Esophagus squamous epithelium (tissue), 5 donors: ENCODE data around the gene BZW1. TPM values are rescaled to one million over a fixed set of nuclear protein-coding genes. Genes with fewer than 3 reads are reported as not detected.

Experiments used
- DNase-seq: peaks from one replicate; lab custom pipeline; 2025; lab: John Stamatoyannopoulos, UW
- H3K27ac ChIP-seq, 4 donors: fragments of 200-600 bp; sonication (generic); one replicate each; pipeline ENCODE4 v1.5.1; 2016 to 2019; ENCODE audit warnings: mild to moderate bottlenecking in 1 of 4
- H3K27me3 ChIP-seq, 4 donors: fragments of 200-600 bp; sonication (generic); 1 replicate in 3 of 4; 2 replicates in 1 of 4; pipeline versions ENCODE4 v1.5.1 to v1.6.0; 2017 to 2021; ENCODE audit warnings: antibody characterized with exemption in 1 of 4
- H3K36me3 ChIP-seq, 3 donors: fragments of 200-600 bp; sonication (generic); one replicate each; pipeline ENCODE4 v1.5.1; 2016 to 2019
- H3K4me1 ChIP-seq, 3 donors: fragments of 200-600 bp; sonication (generic); one replicate each; pipeline ENCODE4 v1.5.1; 2017 to 2019
- H3K4me3 ChIP-seq, 4 donors: fragments of 200-600 bp; sonication (generic); 1 replicate in 3 of 4; 2 replicates in 1 of 4; pipeline ENCODE4 v1.5.1; 2016 to 2019; ENCODE audit warnings: mild to moderate bottlenecking in 2 of 4, moderate library complexity in 1 of 4
- H3K9me3 ChIP-seq, 3 donors: fragments of 200-600 bp; sonication (generic); one replicate each; pipeline ENCODE4 v1.5.1; 2016 to 2019
- POLR2A ChIP-seq, 4 donors: fragments of 450-650 bp; IDR thresholded peaks; one replicate each; pipeline ENCODE4 v1.6.1; 2017; ENCODE audit warnings: antibody characterized with exemption in 4 of 4, mild to moderate bottlenecking in 4 of 4, moderate library complexity in 3 of 4
- WGBS, 2 donors: methylation state at CpG; one replicate each; pipeline ENCODE4 v1.1.5; 2018; 5-methylcytosine and 5-hydroxymethylcytosine counted together
- intact Hi-C: fragments of 100-400 bp; cut with DNase I; formaldehyde crosslinking; loops from one replicate; pipeline ENCODE4 v1.15.0; 2022
- total RNA-seq, 4 donors: library from RNA; depleted of rRNA; stranded (reverse); fragments of >200 nt; gene quantifications; one replicate each; pipeline ENCODE4 v1.1.0, GENCODE V29; 2016
- TF ChIP-seq, protein P1 (sequence below), 6 experiments: fragments of 450-650 bp in 4 of 6; fragments of 200-600 bp in 2 of 6; sonication (generic) in 2 of 6; IDR thresholded peaks; one replicate each; pipeline ENCODE4 v1.5.1; 2016 to 2019; ENCODE audit warnings: antibody characterized with exemption in 6 of 6, mild to moderate bottlenecking in 4 of 6, moderate library complexity in 4 of 6
- donor health status: DM: yes; HTN: yes; CAD: no.

The BZW1 gene
- total RNA-seq, 4 donors from 2014 or later = 129 to 303 (median 251) TPM

DNA sequence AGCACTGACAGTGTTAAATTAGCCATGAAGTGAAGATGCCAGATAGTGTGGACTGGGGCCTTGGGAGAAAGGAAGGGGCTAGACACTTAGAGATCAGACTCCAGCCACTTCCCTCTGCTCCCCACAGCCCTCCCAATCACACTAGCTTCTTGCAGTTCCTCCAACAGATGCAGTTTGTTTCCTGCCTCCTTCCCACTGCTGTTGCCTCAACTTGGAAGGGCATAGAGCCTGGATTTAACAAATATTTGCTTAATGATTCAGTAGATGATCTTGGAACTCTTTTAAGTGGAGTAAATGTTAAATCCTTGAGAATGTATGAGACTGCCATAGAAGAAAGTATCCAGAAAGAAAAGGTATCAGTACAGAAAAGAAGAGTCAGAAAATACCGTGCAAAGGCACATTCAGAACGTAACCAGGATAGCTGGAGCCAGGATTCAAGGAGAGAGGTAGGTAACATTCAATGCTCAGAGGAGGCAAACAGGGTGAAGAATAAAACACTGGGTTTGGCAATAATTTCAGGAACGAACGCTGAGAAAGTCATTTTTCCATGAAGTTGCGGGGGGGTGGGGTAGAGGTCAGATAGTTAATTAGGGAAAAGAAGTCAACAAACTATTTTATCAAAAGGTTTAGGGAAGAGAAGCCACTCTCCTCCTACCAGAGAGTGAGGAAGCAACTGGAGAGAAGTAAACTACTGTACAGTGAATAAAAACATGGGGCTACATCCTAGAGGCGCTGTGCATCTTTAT lies 1.3 kb upstream of the BZW1 start:
- no peaks in the 10 kb centered on the region for H3K9me3 ChIP-seq
- TF ChIP-seq, protein P1, sequence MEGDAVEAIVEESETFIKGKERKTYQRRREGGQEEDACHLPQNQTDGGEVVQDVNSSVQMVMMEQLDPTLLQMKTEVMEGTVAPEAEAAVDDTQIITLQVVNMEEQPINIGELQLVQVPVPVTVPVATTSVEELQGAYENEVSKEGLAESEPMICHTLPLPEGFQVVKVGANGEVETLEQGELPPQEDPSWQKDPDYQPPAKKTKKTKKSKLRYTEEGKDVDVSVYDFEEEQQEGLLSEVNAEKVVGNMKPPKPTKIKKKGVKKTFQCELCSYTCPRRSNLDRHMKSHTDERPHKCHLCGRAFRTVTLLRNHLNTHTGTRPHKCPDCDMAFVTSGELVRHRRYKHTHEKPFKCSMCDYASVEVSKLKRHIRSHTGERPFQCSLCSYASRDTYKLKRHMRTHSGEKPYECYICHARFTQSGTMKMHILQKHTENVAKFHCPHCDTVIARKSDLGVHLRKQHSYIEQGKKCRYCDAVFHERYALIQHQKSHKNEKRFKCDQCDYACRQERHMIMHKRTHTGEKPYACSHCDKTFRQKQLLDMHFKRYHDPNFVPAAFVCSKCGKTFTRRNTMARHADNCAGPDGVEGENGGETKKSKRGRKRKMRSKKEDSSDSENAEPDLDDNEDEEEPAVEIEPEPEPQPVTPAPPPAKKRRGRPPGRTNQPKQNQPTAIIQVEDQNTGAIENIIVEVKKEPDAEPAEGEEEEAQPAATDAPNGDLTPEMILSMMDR (IDR thresholded peaks at IDR 0.05) = no peak
- TF ChIP-seq POLR2A (IDR thresholded peaks at IDR 0.05) = peak in 1 of 4 donors; percentile 7
- peaks cover 18 to 47% (median 35%) of the 10 kb centered on the region in 3 donors for H3K4me1 ChIP-seq
- 17 to 21% methylated on average over 6 of the region's 6 CpGs for WGBS, 2 donors
- no peak for DNase-seq
- H3K27me3 ChIP-seq = no peaks in the 10 kb centered on the region
- peak overlapping the region; percentile 68 to 99 (median 90) for H3K4me3 ChIP-seq
- peak overlapping the region; percentile 95 to 100 (median 99) for H3K27ac ChIP-seq
- H3K36me3 ChIP-seq = peaks cover 0 to 23% (median 0%) of the 10 kb centered on the region in 3 donors
- intact Hi-C loops = loop anchor here (5.0 kb wide), 2 partner anchors 52 to 93 kb away; partner anchors contain the start of gene CLK1

DNA sequence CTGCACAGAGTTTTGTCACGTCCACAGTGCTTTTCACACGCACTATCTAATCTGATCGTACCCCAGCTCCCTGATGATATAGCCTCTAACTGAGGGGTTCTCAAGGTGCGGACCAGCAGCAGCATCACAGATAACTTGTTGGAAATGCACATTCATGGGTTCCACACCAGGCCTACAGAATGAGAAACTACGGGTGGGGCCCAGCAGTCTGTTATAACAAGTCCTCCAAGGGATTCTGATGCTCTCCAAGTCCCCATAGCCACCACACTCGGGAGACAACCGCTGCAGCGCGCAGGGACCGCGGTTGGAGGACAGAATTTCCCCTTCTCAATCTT lies 745 bp upstream of the BZW1 start:
- no peaks in the 10 kb centered on the region for H3K9me3 ChIP-seq
- WGBS, 2 donors = 7 to 9% methylated on average over 5 to 11 of the region's 11 CpGs
- H3K4me3 ChIP-seq = peak overlapping the region; percentile 68 to 99 (median 90)
- peak overlapping the region; percentile 95 to 100 (median 99) for H3K27ac ChIP-seq
- DNase-seq = no peak
- H3K36me3 ChIP-seq = peaks cover 0 to 29% (median 0%) of the 10 kb centered on the region in 3 donors
- no peaks in the 10 kb centered on the region for H3K27me3 ChIP-seq
- intact Hi-C loops = loop anchor here (5.0 kb wide), 2 partner anchors 51 to 94 kb away; partner anchors contain the start of gene CLK1
- peaks cover 18 to 50% (median 35%) of the 10 kb centered on the region in 3 donors for H3K4me1 ChIP-seq
- peak in 1 of 4 donors; percentile 46 for TF ChIP-seq POLR2A (IDR thresholded peaks at IDR 0.05)
- TF ChIP-seq, protein P1 (IDR thresholded peaks at IDR 0.05) = no peak

DNA sequence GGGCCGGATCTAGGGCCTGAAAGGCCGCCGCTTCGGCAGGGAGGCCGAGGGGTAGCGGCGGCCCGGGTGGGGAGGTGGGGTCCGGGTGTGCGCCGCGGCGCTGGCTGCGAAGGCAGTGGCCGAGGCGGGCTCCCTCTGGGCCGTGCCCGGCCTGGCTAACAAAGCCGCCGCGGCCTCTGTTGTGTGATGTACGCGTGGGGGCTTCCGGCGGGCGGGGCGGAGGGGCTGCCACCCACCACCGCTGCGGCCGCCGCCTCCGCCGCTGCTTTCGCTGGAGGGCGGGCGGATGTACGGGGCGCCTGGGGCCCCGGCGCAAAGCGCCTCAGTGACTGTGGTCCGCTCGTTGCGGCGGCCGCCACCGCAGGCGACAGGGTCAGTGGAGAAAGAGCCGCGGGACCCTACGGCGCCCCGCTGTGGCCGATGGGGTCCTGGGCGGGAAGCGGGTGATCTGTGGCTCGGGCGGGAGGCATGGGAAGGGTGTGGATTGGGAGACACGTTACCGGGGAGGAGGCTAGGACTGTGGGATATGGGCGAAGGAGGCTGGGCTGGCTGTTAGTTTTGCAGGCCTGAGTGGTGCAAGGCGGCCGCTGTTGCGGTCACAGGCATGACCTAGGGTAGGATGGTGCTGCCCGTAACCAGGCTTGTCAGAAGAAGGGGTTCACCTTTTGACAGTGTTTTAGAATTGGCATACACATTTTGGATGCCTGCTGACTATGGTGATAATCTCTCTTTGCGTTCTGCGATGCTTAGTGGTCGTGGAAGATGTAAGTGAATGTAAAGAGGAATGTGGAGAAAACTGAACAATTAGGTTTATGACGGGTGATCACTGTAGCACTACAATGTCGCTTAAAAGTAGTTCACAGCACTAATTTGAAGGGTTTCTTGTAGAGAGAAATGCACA lies 662 bp downstream of the BZW1 start:
- peak; percentile 22 for DNase-seq
- Histone ChIP-seq H3K27me3 (no peaks in the 10 kb centered on the region), H3K4me3 (peak overlapping the region; percentile 68 to 99 (median 90)), H3K27ac (peak overlapping the region; percentile 95 to 100 (median 99)), H3K9me3 (no peaks in the 10 kb centered on the region), H3K4me1 (peaks cover 18 to 50% (median 35%) of the 10 kb centered on the region in 3 donors), H3K36me3 (peaks cover 0 to 43% (median 13%) of the 10 kb centered on the region in 3 donors)
- intact Hi-C loops = loop anchor here (5.0 kb wide), 2 partner anchors 50 to 95 kb away; partner anchors contain the start of gene CLK1
- TF ChIP-seq, protein P1 (IDR thresholded peaks at IDR 0.05) = peak; percentile 35 to 57 (median 50)
- TF ChIP-seq POLR2A (IDR thresholded peaks at IDR 0.05) = no peak
- WGBS, 2 donors = 1 to 4% methylated on average over 13 of the region's 70 CpGs

DNA sequence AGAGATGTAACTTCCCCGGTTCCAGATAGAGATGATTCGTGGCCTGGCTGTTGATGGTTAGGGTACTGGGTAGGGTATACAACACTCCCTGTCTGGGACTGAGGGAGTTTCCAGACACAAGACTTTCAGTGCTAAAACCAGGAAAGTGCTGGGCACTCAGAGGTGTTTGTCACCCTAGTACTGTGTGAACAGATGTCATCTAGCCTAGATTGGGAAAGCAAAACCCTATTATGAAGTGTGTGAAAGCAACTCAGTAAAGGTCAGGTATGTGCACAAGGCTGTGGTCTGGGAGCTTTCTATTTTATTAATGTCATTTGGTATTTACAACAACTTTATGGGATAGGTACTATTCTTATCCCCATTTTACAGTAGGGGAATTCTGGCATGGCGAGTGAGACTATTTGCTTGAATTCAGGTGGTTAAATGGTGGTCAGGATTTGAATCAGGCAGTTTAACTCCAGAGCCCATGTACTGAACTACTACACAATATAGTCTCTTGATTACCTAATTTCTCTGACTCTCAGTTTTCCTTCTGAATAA lies 2.6 kb downstream of the BZW1 start:
- Histone ChIP-seq H3K36me3 (peaks cover 6 to 63% (median 32%) of the 10 kb centered on the region in 3 donors), H3K9me3 (no peaks in the 10 kb centered on the region), H3K4me3 (peak overlapping the region in 2 of 4 donors; percentile 98 to 99), H3K27me3 (no peaks in the 10 kb centered on the region), H3K4me1 (peaks cover 18 to 50% (median 35%) of the 10 kb centered on the region in 3 donors), H3K27ac (peak overlapping the region; percentile 23 to 98 (median 51))
- TF ChIP-seq, protein P1 (IDR thresholded peaks at IDR 0.05) = no peak
- no peak for TF ChIP-seq POLR2A (IDR thresholded peaks at IDR 0.05)
- DNase-seq = no peak
- intact Hi-C loops = loop anchor here (5.0 kb wide), 2 partner anchors 48 to 97 kb away; partner anchors contain the start of gene CLK1
- 69 to 76% methylated on average over 3 of the region's 3 CpGs for WGBS, 2 donors
